Gastroesophageal sphincter (tissue), 3 donors: Measurements from ENCODE around the gene BACH2.

Experiments
- CTCF ChIP-seq, 4 experiments: fragments of 200-600 bp in 2 of 4; fragments of 450-650 bp in 2 of 4; sonication (generic) in 1 of 4; IDR thresholded peaks; one replicate each; pipeline ENCODE4 v1.5.1; 2017 to 2019; ENCODE audit warnings: antibody characterized with exemption in 4 of 4, mild to moderate bottlenecking in 2 of 4, moderate library complexity in 2 of 4
- POLR2A ChIP-seq, 2 donors: fragments of 450-650 bp; IDR thresholded peaks; one replicate each; pipeline ENCODE4 v1.6.1; 2017; ENCODE audit warnings: antibody characterized with exemption in 2 of 2, mild to moderate bottlenecking in 2 of 2, moderate library complexity in 1 of 2

- TF ChIP-seq CTCF (IDR thresholded peaks at IDR 0.05) (no peak), POLR2A (IDR thresholded peaks at IDR 0.05) (no peak)
Measured at GRCh38 chr6:90082847-90083246, 213.8 kb downstream of the BACH2 start.
